ENCODE data around the gene PRPSAP2. TPM values are rescaled to one million over a fixed set of nuclear protein-coding genes. Genes with fewer than 3 reads are reported as not detected.

Gene PRPSAP2
- polyA plus RNA-seq, 1 donor (not counting 4 experiments of a cell fraction or from before 2014, with no cell fraction given) = 39.1 TPM

DNA sequence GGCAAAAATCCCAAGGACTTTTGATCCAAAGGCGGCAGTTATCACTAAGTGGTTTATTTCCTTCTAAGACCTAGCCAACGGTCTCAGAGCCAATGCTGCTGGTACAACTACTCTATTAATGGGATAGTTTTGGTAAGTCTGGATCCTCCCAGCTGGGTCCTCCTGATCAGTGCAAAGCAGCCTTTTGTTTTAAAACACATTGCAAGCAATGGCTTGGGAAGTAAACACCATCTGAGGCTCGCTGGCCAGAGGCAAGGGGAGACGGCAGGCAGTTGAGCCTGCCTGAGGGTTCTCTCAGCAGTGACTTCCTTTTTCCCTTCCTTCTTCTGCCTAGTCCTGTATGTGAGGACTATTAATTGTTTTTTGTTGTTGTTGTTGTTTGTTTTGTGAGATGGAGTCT is 92.4 kb downstream of the PRPSAP2 start:
- no peak for FAIRE-seq
- TF ChIP-seq, protein P1, sequence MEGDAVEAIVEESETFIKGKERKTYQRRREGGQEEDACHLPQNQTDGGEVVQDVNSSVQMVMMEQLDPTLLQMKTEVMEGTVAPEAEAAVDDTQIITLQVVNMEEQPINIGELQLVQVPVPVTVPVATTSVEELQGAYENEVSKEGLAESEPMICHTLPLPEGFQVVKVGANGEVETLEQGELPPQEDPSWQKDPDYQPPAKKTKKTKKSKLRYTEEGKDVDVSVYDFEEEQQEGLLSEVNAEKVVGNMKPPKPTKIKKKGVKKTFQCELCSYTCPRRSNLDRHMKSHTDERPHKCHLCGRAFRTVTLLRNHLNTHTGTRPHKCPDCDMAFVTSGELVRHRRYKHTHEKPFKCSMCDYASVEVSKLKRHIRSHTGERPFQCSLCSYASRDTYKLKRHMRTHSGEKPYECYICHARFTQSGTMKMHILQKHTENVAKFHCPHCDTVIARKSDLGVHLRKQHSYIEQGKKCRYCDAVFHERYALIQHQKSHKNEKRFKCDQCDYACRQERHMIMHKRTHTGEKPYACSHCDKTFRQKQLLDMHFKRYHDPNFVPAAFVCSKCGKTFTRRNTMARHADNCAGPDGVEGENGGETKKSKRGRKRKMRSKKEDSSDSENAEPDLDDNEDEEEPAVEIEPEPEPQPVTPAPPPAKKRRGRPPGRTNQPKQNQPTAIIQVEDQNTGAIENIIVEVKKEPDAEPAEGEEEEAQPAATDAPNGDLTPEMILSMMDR (optimal IDR thresholded peaks at IDR 0.05 in 1 of 3, IDR thresholded peaks at IDR 0.05 in 1 of 3, conservative IDR thresholded peaks at IDR 0.05 in 1 of 3; ENCODE audit: extremely low read depth in 1 of 3, insufficient read depth in 2 of 3, low read length in 3 of 3) = no peak
- TF ChIP-seq EZH2 (IDR thresholded peaks at IDR 0.05; ENCODE audit: low read length) = no peak

DNA sequence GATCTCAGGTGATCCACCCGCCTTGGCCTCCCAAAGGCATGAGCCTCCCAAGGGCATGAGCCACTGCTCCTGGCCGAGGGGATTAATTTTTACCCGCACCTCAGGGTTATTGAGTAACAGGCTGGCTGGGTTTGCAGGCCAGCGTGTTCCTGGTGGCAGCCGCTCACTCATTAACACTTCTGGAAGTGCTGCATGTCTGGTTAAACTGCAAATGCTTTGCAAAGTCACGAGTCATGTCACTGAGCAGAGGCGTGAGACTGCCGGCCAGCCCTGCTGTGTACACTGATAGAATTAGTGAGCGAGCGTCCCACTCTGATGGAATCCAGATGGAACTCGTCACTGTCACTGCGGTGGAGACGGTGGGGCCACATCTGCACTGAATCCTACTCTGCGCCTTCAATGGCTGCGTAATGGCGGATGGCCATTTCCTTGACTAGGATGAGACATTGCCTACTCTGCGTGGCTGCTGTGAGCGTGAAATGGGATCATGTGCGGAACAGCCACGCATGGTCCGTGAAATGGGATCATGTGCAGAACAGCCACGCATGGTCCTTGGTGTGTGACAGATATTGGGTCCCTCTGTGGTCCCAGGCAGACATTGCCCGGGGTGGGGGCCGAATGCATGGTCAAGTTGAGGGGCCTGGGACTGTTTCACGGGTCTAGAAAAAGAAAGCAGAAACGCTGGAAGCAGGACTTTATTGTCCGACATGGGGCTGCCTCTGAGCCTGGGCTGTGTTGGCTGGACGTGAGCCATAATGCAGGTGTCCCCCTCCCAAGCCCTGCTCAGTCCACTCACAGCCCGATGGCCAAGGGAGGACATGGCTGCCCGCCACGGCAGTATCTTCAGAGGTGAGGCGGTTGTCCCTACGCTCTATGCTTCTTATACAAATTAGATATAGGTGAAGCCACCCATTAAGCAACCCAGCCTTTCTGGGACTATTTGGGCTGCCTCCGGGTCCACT is 93.3 kb downstream of the PRPSAP2 start:
- Histone ChIP-seq H3K9me1 (ENCODE audit: control insufficient read depth, extremely low read depth, insufficient read depth, low read length) (no peaks in the 10 kb centered on the region), H3K27ac (ENCODE audit: control insufficient read depth, insufficient read depth, low read length) (no peak overlapping the region), H3K36me3 (ENCODE audit: control insufficient read depth in 2 of 2, extremely low read depth in 1 of 2, insufficient read depth in 2 of 2, low read length in 2 of 2) (no peaks in the 10 kb centered on the region), H3K4me3 (ENCODE audit: control insufficient read depth in 2 of 3, extremely low read depth in 1 of 3, insufficient read depth in 2 of 3, low read depth in 1 of 3, low read length in 3 of 3) (no peak overlapping the region), H3K9ac (ENCODE audit: control insufficient read depth, extremely low read depth, insufficient read depth, low read length) (no peak overlapping the region), H3K27me3 (ENCODE audit: control insufficient read depth, extremely low read depth, insufficient read depth, low read length) (peaks cover 18% of the 10 kb centered on the region), H3K79me2 (ENCODE audit: control insufficient read depth, insufficient read depth, low read length) (no peaks in the 10 kb centered on the region), H2AFZ (ENCODE audit: control insufficient read depth, low read length) (no peak overlapping the region), H4K20me1 (ENCODE audit: control insufficient read depth, extremely low read depth, insufficient read depth, low read length) (no peaks in the 10 kb centered on the region), H3K4me2 (ENCODE audit: control insufficient read depth, extremely low read depth, insufficient read depth, low read depth, low read length) (no peak overlapping the region), H3K4me1 (ENCODE audit: control insufficient read depth, extremely low read depth, insufficient read depth, low read length) (peaks cover 10% of the 10 kb centered on the region), H3K9me3 (ENCODE audit: control insufficient read depth, low read depth, low read length) (no peaks in the 10 kb centered on the region)
- TF ChIP-seq, protein P1 (optimal IDR thresholded peaks at IDR 0.05 in 1 of 3, IDR thresholded peaks at IDR 0.05 in 1 of 3, conservative IDR thresholded peaks at IDR 0.05 in 1 of 3; ENCODE audit: extremely low read depth in 1 of 3, insufficient read depth in 2 of 3, low read length in 3 of 3) = no peak
- no peak for TF ChIP-seq EZH2 (IDR thresholded peaks at IDR 0.05; ENCODE audit: low read length)
- dilution Hi-C loops (cut with MboI; ENCODE audit: extremely low pct_ligation_motif_present, low sequenced_read_pairs) = no loop called here
- DNase-seq (ENCODE audit: low read depth, low spot score) (no peak), FAIRE-seq (no peak)

More for the DNA sequence above, 92.4 kb downstream of the PRPSAP2 start:
- no peak overlapping the region for H3K4me3 ChIP-seq (ENCODE audit: control insufficient read depth in 2 of 3, extremely low read depth in 1 of 3, insufficient read depth in 2 of 3, low read depth in 1 of 3, low read length in 3 of 3)
- H2AFZ ChIP-seq (ENCODE audit: control insufficient read depth, low read length) = no peak overlapping the region
- no peaks in the 10 kb centered on the region for H3K79me2 ChIP-seq (ENCODE audit: control insufficient read depth, insufficient read depth, low read length)
- no peak overlapping the region for H3K27ac ChIP-seq (ENCODE audit: control insufficient read depth, insufficient read depth, low read length)
- H3K4me2 ChIP-seq (ENCODE audit: control insufficient read depth, extremely low read depth, insufficient read depth, low read depth, low read length) = no peak overlapping the region
- peaks cover 19% of the 10 kb centered on the region for H3K27me3 ChIP-seq (ENCODE audit: control insufficient read depth, extremely low read depth, insufficient read depth, low read length)
- dilution Hi-C loops (cut with MboI; ENCODE audit: extremely low pct_ligation_motif_present, low sequenced_read_pairs) = no loop called here
- DNase-seq (ENCODE audit: low read depth, low spot score) = no peak
- no peak overlapping the region for H3K9ac ChIP-seq (ENCODE audit: control insufficient read depth, extremely low read depth, insufficient read depth, low read length)
- peaks cover 10% of the 10 kb centered on the region for H3K4me1 ChIP-seq (ENCODE audit: control insufficient read depth, extremely low read depth, insufficient read depth, low read length)
- H3K9me3 ChIP-seq (ENCODE audit: control insufficient read depth, low read depth, low read length) = no peaks in the 10 kb centered on the region
- no peaks in the 10 kb centered on the region for H3K36me3 ChIP-seq (ENCODE audit: control insufficient read depth in 2 of 2, extremely low read depth in 1 of 2, insufficient read depth in 2 of 2, low read length in 2 of 2)
- no peaks in the 10 kb centered on the region for H4K20me1 ChIP-seq (ENCODE audit: control insufficient read depth, extremely low read depth, insufficient read depth, low read length)
- H3K9me1 ChIP-seq (ENCODE audit: control insufficient read depth, extremely low read depth, insufficient read depth, low read length) = no peaks in the 10 kb centered on the region
